A549 (cell line): ENCODE results near the gene FAM131B.

Experiments used
- EHF ChIP-seq: fragments of 250-450 bp; sonication (Bioruptor Pico); IDR thresholded peaks from 2 replicates; pipeline ENCODE4 v1.5.0; 2020; ENCODE audit warnings: mild to moderate bottlenecking
- MYC ChIP-seq: IDR thresholded peaks from 2 replicates; pipeline ENCODE4 v1.6.1; 2012; ENCODE audit warnings: mild to moderate bottlenecking, inconsistent platforms, low read length, improper control_type of control experiment, borderline replicate concordance

- TF ChIP-seq EHF (no peak), MYC (no peak)
Measured at GRCh38 chr7:143367972-143368371, 5.5 kb upstream of the FAM131B start.
